Prostate gland (tissue), 2 donors: ENCODE measurements around the gene CD320. TPM values are rescaled to one million over a fixed set of nuclear protein-coding genes. Genes with fewer than 3 reads are reported as not detected.

ENCODE experiments used
- DNase-seq: peaks from one replicate; pipeline ENCODE4 v3.0.0-alpha.2; 2019; ENCODE audit warnings: low spot score
- H3K27ac ChIP-seq, 2 donors: fragments of 200-600 bp; sonication (generic); 2 replicates each; pipeline ENCODE4 v1.5.1; 2017 to 2019
- H3K27me3 ChIP-seq: fragments of 200-600 bp; sonication (generic); replicated peaks from 2 replicates; pipeline ENCODE4 v1.5.1; 2019; ENCODE audit not compliant: insufficient read depth
- H3K36me3 ChIP-seq, 2 donors: fragments of 200-600 bp; sonication (generic); 1 replicate in 1 of 2; 2 replicates in 1 of 2; pipeline versions ENCODE4 v1.5.1 to v1.8.1; 2017 to 2019
- H3K4me1 ChIP-seq: fragments of 200-600 bp; sonication (generic); replicated peaks from 2 replicates; pipeline ENCODE4 v1.5.1; 2019
- H3K4me3 ChIP-seq, 2 donors: fragments of 200-600 bp; sonication (generic); 2 replicates each; pipeline ENCODE4 v1.5.1; 2017 to 2019
- H3K9me3 ChIP-seq: fragments of 200-600 bp; sonication (generic); 2 replicates; pipeline ENCODE4 v1.5.1; 2017
- POLR2A ChIP-seq: fragments of 450-650 bp; IDR thresholded peaks from one replicate; pipeline ENCODE4 v1.6.1; 2016; ENCODE audit warnings: antibody characterized with exemption, mild to moderate bottlenecking
- POLR2AphosphoS5 ChIP-seq: sonication (generic); formaldehyde crosslinking; IDR thresholded peaks from one replicate; pipeline ENCODE4 v1.6.1; 2017; ENCODE audit warnings: antibody characterized with exemption
- WGBS: methylation state at CpG from one replicate; pipeline ENCODE4 v1.1.5; 2018; 5-methylcytosine and 5-hydroxymethylcytosine counted together
- intact Hi-C: fragments of 100-400 bp; cut with DNase I; formaldehyde crosslinking; loops from one replicate; pipeline ENCODE4 v1.14.2; 2022
- total RNA-seq, 2 donors: library from RNA; depleted of rRNA; stranded (reverse); fragments of >200 nt; gene quantifications; one replicate each; pipeline ENCODE4 v1.1.0, GENCODE V29; 2016
- TF ChIP-seq, protein P1 (sequence below), 4 experiments: fragments of 200-600 bp in 2 of 4; fragments of 450-650 bp in 2 of 4; sonication (generic) in 2 of 4; IDR thresholded peaks; 1 replicate in 3 of 4; 2 replicates in 1 of 4; pipeline ENCODE4 v1.5.1; 2016 to 2019; ENCODE audit warnings: antibody characterized with exemption in 4 of 4, mild to moderate bottlenecking in 2 of 4, moderate library complexity in 2 of 4

CD320 gene
- total RNA-seq, 2 donors from 2014 or later, result 50.8 to 91.4 TPM

DNA sequence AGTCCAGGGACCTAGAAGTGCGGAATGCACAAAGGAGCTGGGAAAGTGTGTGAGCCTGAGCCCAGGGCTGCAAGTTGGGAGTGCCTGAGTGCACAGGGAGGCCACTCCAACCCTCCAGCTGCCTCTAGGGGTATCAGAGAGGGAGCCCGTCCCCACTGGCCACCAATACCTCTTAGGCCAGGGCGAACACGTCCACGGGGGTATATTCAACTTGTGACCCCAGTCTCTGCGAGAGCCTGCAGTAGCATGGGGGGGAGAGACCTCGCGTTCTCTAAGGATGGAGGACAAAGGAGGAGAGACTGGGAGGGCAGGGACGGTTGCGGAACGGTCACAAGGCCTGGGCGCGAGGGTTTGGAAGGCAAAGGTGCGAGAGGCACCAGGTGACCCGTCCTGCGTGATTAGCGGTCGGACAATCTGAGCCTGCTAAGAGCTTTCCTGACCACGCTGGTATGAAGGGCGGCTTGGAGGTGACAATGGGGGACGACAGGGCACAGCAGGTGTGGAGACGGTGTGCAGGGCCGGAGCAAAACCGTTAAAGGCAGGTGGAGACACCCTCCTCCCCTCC is 676 bp downstream of the CD320 start:
- DNase-seq, result no peak

DNA sequence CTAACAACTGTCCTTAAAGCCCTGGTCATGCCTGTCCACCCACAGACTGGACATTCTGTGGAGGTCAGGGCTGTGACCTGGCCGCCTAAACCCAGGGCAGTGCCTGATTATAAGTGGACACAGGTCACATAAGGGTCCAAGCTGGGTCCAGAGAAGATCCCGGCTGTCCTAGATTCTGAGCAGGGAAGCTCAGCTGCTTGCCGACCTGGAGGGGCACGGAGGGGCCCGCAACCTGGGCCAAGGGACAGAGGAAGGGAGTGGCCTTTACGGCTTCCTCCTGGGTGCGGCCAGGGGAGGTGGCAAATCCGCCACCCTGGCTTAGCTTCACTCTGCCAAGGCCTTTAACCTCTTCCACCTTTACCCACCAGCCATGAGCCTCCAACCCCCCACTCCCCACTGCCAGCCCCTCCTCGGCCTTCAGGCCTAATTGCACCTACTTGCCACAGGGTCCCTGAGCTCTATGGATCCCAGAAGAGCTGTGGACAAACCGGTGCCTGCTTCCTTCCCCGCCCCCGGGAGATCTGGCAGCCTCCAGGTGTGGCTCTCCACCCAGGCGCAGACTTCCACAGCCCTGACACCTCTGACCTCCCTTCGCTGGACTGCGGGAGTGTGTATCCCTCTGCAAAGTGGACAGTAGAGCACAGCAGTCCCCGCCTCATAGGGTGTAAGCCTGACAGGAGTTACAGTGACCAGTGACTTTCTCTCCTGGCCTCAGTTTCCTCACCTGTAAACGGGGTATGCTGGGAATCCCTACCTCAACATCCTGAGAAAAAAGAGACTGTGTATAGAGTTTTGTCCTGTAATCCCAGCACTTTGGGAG is 1.7 kb downstream of the CD320 start:
- no peaks in the 10 kb centered on the region for H3K36me3 ChIP-seq
- no peaks in the 10 kb centered on the region for H3K9me3 ChIP-seq
- H3K4me1 ChIP-seq, result peaks cover 6% of the 10 kb centered on the region
- peak overlapping the region in 1 of 2 donors; percentile 27 for H3K27ac ChIP-seq
- no peak overlapping the region for H3K4me3 ChIP-seq
- 73% methylated on average over 16 of the region's 17 CpGs for WGBS
- peak; percentile 3 for DNase-seq
- intact Hi-C loops, result loop anchor here (5.0 kb wide), 1 partner anchor 49 kb away; no protein-coding TSS in a partner anchor
- no peaks in the 10 kb centered on the region for H3K27me3 ChIP-seq
- no peak for TF ChIP-seq POLR2AphosphoS5

More for the DNA sequence above, 676 bp downstream of the CD320 start:
- Histone ChIP-seq H3K27ac (peak overlapping the region; percentile 1 to 66), H3K9me3 (no peaks in the 10 kb centered on the region), H3K4me1 (peaks cover 12% of the 10 kb centered on the region), H3K27me3 (no peaks in the 10 kb centered on the region), H3K36me3 (no peaks in the 10 kb centered on the region), H3K4me3 (peak overlapping the region; percentile 50 to 60)
- no peak for TF ChIP-seq POLR2A
- TF ChIP-seq POLR2AphosphoS5, result no peak
- TF ChIP-seq, protein P1, sequence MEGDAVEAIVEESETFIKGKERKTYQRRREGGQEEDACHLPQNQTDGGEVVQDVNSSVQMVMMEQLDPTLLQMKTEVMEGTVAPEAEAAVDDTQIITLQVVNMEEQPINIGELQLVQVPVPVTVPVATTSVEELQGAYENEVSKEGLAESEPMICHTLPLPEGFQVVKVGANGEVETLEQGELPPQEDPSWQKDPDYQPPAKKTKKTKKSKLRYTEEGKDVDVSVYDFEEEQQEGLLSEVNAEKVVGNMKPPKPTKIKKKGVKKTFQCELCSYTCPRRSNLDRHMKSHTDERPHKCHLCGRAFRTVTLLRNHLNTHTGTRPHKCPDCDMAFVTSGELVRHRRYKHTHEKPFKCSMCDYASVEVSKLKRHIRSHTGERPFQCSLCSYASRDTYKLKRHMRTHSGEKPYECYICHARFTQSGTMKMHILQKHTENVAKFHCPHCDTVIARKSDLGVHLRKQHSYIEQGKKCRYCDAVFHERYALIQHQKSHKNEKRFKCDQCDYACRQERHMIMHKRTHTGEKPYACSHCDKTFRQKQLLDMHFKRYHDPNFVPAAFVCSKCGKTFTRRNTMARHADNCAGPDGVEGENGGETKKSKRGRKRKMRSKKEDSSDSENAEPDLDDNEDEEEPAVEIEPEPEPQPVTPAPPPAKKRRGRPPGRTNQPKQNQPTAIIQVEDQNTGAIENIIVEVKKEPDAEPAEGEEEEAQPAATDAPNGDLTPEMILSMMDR (IDR thresholded peaks at IDR 0.05), result no peak
- intact Hi-C loops, result loop anchor here (5.0 kb wide), 1 partner anchor 50 kb away; no protein-coding TSS in a partner anchor
- 23% methylated on average over 24 of the region's 24 CpGs for WGBS

DNA sequence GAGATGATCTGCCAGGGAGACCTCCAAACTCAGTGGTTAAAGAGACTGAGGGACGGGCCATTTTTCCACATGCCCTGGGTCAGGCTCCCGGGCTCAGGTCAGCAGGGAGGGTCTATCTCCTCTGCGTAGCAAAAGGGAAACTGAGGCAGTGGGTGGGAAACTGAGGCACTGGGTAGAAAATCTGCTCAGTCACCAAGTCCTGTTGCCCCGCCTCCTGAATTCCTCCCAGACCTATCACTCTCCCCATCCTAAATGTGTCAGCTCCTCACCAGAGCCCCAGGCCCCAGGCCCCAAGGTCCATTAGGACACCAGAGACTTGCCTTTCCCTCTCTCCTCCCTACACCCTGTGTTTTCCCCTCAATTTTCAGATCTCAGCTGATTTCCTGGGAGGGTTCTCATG is 2.4 kb downstream of the CD320 start:
- TF ChIP-seq POLR2AphosphoS5 (no peak), POLR2A (no peak)
- TF ChIP-seq, protein P1 (IDR thresholded peaks at IDR 0.05), result no peak
- H3K27ac ChIP-seq, result no peak overlapping the region
- intact Hi-C loops, result loop anchor here (5.0 kb wide), 1 partner anchor 48 kb away; no protein-coding TSS in a partner anchor

DNA sequence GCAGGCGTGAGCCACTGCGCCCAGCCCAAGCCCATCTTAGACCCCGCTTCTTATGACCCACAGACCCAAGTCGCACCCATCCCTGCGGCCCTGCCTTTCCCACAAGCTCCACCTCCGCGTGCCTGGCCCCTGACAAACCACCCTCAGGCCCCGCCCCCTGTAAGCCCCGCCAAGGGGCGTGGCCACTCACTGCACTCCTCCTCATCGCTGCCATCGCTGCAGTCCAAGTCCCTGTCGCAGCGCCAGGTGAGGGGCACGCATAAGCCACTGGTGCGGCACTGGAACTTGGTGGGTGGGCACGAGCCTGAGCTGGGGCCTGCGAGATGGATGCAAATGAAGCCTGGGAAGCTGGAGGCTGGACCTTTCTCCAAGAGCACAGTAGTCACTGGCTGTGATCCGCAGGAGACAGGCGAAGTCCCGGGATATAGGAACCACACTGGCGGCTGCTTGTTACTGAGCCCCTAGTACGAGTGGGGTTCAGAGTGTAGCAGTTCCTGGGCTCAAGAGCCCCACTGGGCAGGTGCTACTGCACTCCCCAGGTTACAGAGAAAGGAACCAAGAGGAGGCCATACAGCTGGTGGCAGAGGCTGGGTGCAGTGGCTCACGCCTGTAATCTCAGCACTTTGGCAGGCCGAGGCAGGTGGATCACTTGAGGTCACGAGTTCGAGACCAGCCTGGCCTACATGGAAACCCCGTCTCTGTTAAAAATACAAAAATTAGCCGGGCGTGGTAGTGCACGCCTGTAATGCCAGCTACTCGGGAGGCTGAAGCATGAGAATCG is 3.1 kb downstream of the CD320 start:
- Histone ChIP-seq H3K9me3 (no peaks in the 10 kb centered on the region), H3K4me1 (peaks cover 5% of the 10 kb centered on the region), H3K36me3 (no peaks in the 10 kb centered on the region), H3K27me3 (no peaks in the 10 kb centered on the region), H3K4me3 (no peak overlapping the region), H3K27ac (no peak overlapping the region)
- TF ChIP-seq, protein P1 (IDR thresholded peaks at IDR 0.05), result no peak
- no peak for TF ChIP-seq POLR2AphosphoS5
- TF ChIP-seq POLR2A, result no peak
- peak; percentile 3 for DNase-seq
- WGBS, result 79% methylated on average over 33 of the region's 33 CpGs
- intact Hi-C loops, result loop anchor here (5.0 kb wide), 1 partner anchor 48 kb away; no protein-coding TSS in a partner anchor

More for the DNA sequence above, 2.4 kb downstream of the CD320 start:
- H3K9me3 ChIP-seq, result no peaks in the 10 kb centered on the region
- H3K27me3 ChIP-seq, result no peaks in the 10 kb centered on the region
- WGBS, result 72% methylated on average over 4 of the region's 4 CpGs
- peaks cover 5% of the 10 kb centered on the region for H3K4me1 ChIP-seq
- no peak for DNase-seq
- no peak overlapping the region for H3K4me3 ChIP-seq
- H3K36me3 ChIP-seq, result no peaks in the 10 kb centered on the region

DNA sequence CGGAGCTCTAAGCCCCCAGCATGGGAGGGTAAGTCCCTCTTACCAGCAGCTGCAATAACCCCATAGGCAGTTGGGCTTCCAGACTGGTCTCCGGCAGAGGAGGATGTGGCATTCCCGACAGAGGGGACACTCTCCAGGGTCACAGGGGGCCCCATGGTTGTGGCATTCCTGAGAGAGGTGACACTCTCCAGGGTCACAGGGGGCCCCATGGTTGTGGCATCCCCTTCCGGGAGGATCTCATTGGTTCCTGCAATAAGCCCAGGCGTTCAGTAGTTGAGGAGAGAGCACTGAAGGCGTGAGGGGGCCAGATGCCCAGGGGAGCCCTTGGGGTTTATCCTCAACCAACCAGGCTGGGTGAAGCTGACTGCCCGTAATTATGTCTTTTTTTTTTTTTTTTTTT is 5.4 kb downstream of the CD320 start:
- Histone ChIP-seq H3K27ac (no peak overlapping the region), H3K4me1 (peaks cover 5% of the 10 kb centered on the region), H3K4me3 (no peak overlapping the region), H3K36me3 (no peaks in the 10 kb centered on the region), H3K9me3 (no peaks in the 10 kb centered on the region), H3K27me3 (no peaks in the 10 kb centered on the region)
- 84% methylated on average over 7 of the region's 7 CpGs for WGBS
- TF ChIP-seq, protein P1 (IDR thresholded peaks at IDR 0.05), result no peak
- TF ChIP-seq POLR2AphosphoS5 (no peak), POLR2A (no peak)
- no peak for DNase-seq
- intact Hi-C loops, result no loop called here
